ENCODE measurements around the gene PLD6. TPM values are rescaled to one million over a fixed set of nuclear protein-coding genes. Genes with fewer than 3 reads are reported as not detected.

The PLD6 gene
- total and polyA plus RNA-seq, 10 of the 15 experiments (the other 5 are each of a cell fraction or from before 2014, with no cell fraction given) = 4.7 to 21.4 (median 12.0) TPM

DNA sequence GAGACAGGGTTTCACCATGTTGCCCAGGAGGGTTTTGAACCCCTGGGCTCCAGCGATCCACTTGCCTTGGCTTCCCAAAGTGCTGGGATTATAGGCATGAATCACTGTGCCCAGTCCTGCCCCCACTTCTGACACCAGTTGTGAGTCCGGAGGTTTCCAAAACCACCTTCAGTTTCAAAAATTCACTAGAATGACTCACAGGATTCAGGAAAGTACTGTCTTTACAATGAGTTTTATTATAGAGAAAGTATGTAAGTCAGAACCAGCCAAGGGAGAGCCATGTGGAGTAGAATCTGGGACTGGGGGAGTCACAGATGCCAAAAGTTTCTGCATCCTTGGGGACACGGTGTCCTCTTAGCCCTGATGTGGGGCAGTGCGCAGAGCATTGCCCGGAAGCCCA lies 55.1 kb downstream of the PLD6 start:
- Histone ChIP-seq H3K4me3 (no peak overlapping the region), H3K27me3 (replicated peaks in 1 of 2; ENCODE audit: control insufficient read depth in 2 of 2, insufficient read depth in 2 of 2, low read length in 1 of 2) (no peaks in the 10 kb centered on the region), H3K36me3 (ENCODE audit: control insufficient read depth in 2 of 2, insufficient read depth in 2 of 2, low read length in 1 of 2) (peaks cover 8 to 21% of the 10 kb centered on the region in 2 experiments), H3K4me1 (ENCODE audit: control insufficient read depth, insufficient read depth, low read length) (peaks cover 14% of the 10 kb centered on the region), H3K9ac (ENCODE audit: control insufficient read depth, insufficient read depth, low read length) (no peak overlapping the region), H3K27ac (ENCODE audit: control insufficient read depth, insufficient read depth) (peak overlapping the region; percentile 31; the same call in 1 of the 2 replicates), H3K4me2 (ENCODE audit: control insufficient read depth, insufficient read depth) (no peak overlapping the region), H3K9me3 (replicated peaks; ENCODE audit: control insufficient read depth, insufficient read depth, low read length) (no peaks in the 10 kb centered on the region; the same call in 2 of the 3 replicates), H2AFZ (ENCODE audit: control insufficient read depth, low read depth, low read length) (no peak overlapping the region), H3K79me2 (ENCODE audit: control insufficient read depth, insufficient read depth, low read length) (no peaks in the 10 kb centered on the region), H4K20me1 (ENCODE audit: control insufficient read depth, insufficient read depth) (no peaks in the 10 kb centered on the region)
- intact Hi-C loops (cut with micrococcal nuclease; ENCODE audit: unreplicated experiment) = no loop called here
- FAIRE-seq (no peak), DNase-seq (ENCODE audit: low read depth, low spot score) (no peak), ATAC-seq (peak; percentile 35)
- in situ Hi-C loops (cut with MboI) = no loop called here
- POLR2A ChIA-PET = no interaction called here
- SMC1A ChIA-PET (ENCODE audit: uncharacterized antibody, unreplicated experiment) = interaction anchor here (1.0 kb wide), 1 partner anchor 14 kb away, joined by 4 read pairs; no protein-coding TSS in a partner anchor
- no peak for TF ChIP-seq CHD2 (IDR thresholded peaks at IDR 0.05; ENCODE audit: borderline replicate concordance, low read depth, low read length)
- 0 out of 2 replicates have a peak, but pooled peaks have one; percentile 32 for TF ChIP-seq JUNB (IDR thresholded peaks at IDR 0.05)
- TF ChIP-seq RUNX3 (IDR thresholded peaks at IDR 0.05; ENCODE audit: low read length) = peak; percentile 23; the same call in 1 of the 2 replicates
- TF ChIP-seq, protein P1, sequence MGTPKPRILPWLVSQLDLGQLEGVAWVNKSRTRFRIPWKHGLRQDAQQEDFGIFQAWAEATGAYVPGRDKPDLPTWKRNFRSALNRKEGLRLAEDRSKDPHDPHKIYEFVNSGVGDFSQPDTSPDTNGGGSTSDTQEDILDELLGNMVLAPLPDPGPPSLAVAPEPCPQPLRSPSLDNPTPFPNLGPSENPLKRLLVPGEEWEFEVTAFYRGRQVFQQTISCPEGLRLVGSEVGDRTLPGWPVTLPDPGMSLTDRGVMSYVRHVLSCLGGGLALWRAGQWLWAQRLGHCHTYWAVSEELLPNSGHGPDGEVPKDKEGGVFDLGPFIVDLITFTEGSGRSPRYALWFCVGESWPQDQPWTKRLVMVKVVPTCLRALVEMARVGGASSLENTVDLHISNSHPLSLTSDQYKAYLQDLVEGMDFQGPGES (IDR thresholded peaks at IDR 0.05) = no peak
- TF ChIP-seq EED (IDR thresholded peaks at IDR 0.05; ENCODE audit: low read depth) = 0 out of 2 replicates have a peak, but pooled peaks have one; percentile 49
- TF ChIP-seq CEBPB (IDR thresholded peaks at IDR 0.05; ENCODE audit: borderline replicate concordance in 1 of 2, low read depth in 2 of 2, low read length in 2 of 2) = no peak
- no TSS peak for BruUV-seq (replicated peaks)
- CTCF ChIA-PET = interaction anchor here (0.7 kb wide), 1 partner anchor 163 kb away, joined by 3 read pairs; no protein-coding TSS in a partner anchor
- 78% methylated on average over 5 of the region's 5 CpGs for WGBS (ENCODE audit: insufficient coverage, insufficient replicate concordance, low lambda C conversion rate, missing lambda C conversion rate)
- RAD21 ChIA-PET (ENCODE audit: unreplicated experiment) = no interaction called here

Small RNA genes within 50 kb of the gene (small RNA-seq; reads per million reads assigned to genes)
- not detected for gene RNU6-767P

Other genes with a start within 250 kb of the PLD6 start
- 101 and 116 TPM in 2 replicates for gene TNFRSF13B, start 234.2 kb downstream of the PLD6 start, total RNA-seq (2014; rRNA removed)
- gene TNFRSF13B, start 234.2 kb downstream of the PLD6 start, total RNA-seq (2014; rRNA removed; fragmentation: Illumina TruSeq; extraction: Trizol) = 50.4 and 53.0 TPM in 2 replicates
- 160 and 161 TPM in 2 replicates for gene TNFRSF13B, start 234.2 kb downstream of the PLD6 start, total RNA-seq (2021)
- 45.9 and 91.3 TPM in 2 replicates for gene TNFRSF13B, start 234.2 kb downstream of the PLD6 start, polyA plus RNA-seq (2011; rRNA removed)
- 53.0 and 141 TPM in 2 replicates for gene TNFRSF13B, start 234.2 kb downstream of the PLD6 start, polyA plus RNA-seq (2014; fragmentation: Illumina TruSeq; extraction: Trizol)
- gene TNFRSF13B, start 234.2 kb downstream of the PLD6 start, polyA plus RNA-seq (2014; fragmentation: Nextera tagmentation; extraction: Ambion mirVana) = 10 to 100 TPM; 15.5 to 23.1 TPM
- 231 and 255 TPM in 2 replicates for gene TNFRSF13B, start 234.2 kb downstream of the PLD6 start, polyA plus RNA-seq (2014; rRNA removed)
- gene TNFRSF13B, start 234.2 kb downstream of the PLD6 start, polyA plus RNA-seq (2016; fragmentation: Nextera tagmentation; extraction: Ambion mirVana) = 100 to 1,000 TPM; 121 to 139 TPM
- 115 and 131 TPM in 2 replicates for gene MPRIP, start 163.9 kb downstream of the PLD6 start, total RNA-seq (2014; rRNA removed)
- 79.0 and 83.9 TPM in 2 replicates for gene MPRIP, start 163.9 kb downstream of the PLD6 start, total RNA-seq (2014; rRNA removed; fragmentation: Illumina TruSeq; extraction: Trizol)
- gene MPRIP, start 163.9 kb downstream of the PLD6 start, total RNA-seq (2021) = 159 and 168 TPM in 2 replicates
- 51.1 and 70.6 TPM in 2 replicates for gene MPRIP, start 163.9 kb downstream of the PLD6 start, polyA plus RNA-seq (2011; rRNA removed)
- 35.1 and 72.7 TPM in 2 replicates for gene MPRIP, start 163.9 kb downstream of the PLD6 start, polyA plus RNA-seq (2014; fragmentation: Illumina TruSeq; extraction: Trizol)
- gene MPRIP, start 163.9 kb downstream of the PLD6 start, polyA plus RNA-seq (2014; fragmentation: Nextera tagmentation; extraction: Ambion mirVana) = 10 to 100 TPM; 24.3 to 44.6 TPM
- gene MPRIP, start 163.9 kb downstream of the PLD6 start, polyA plus RNA-seq (2014; rRNA removed) = 89.3 and 97.0 TPM in 2 replicates
- 10 to 100 TPM; 16.5 to 18.5 TPM for gene MPRIP, start 163.9 kb downstream of the PLD6 start, polyA plus RNA-seq (2016; fragmentation: Nextera tagmentation; extraction: Ambion mirVana)
- 15.8 and 16.1 TPM in 2 replicates for gene FLCN, start 30.8 kb upstream of the PLD6 start, total RNA-seq (2014; rRNA removed)
- gene FLCN, start 30.8 kb upstream of the PLD6 start, total RNA-seq (2014; rRNA removed; fragmentation: Illumina TruSeq; extraction: Trizol) = 9.7 and 11.2 TPM in 2 replicates
- gene FLCN, start 30.8 kb upstream of the PLD6 start, total RNA-seq (2021) = 24.7 and 25.9 TPM in 2 replicates
- gene FLCN, start 30.8 kb upstream of the PLD6 start, polyA plus RNA-seq (2011; rRNA removed) = 11.3 and 15.8 TPM in 2 replicates
- gene FLCN, start 30.8 kb upstream of the PLD6 start, polyA plus RNA-seq (2014; fragmentation: Illumina TruSeq; extraction: Trizol) = 4.9 and 9.2 TPM in 2 replicates
- 1 to 10 TPM; 1.1 to 1.7 TPM for gene FLCN, start 30.8 kb upstream of the PLD6 start, polyA plus RNA-seq (2014; fragmentation: Nextera tagmentation; extraction: Ambion mirVana)
- 15.5 and 17.5 TPM in 2 replicates for gene FLCN, start 30.8 kb upstream of the PLD6 start, polyA plus RNA-seq (2014; rRNA removed)
- 1 to 10 TPM; 8.8 to 9.7 TPM for gene FLCN, start 30.8 kb upstream of the PLD6 start, polyA plus RNA-seq (2016; fragmentation: Nextera tagmentation; extraction: Ambion mirVana)
- 111 and 128 TPM in 2 replicates for gene COPS3, start 74.9 kb upstream of the PLD6 start, total RNA-seq (2014; rRNA removed)
- 119 and 128 TPM in 2 replicates for gene COPS3, start 74.9 kb upstream of the PLD6 start, total RNA-seq (2014; rRNA removed; fragmentation: Illumina TruSeq; extraction: Trizol)
- gene COPS3, start 74.9 kb upstream of the PLD6 start, total RNA-seq (2021) = 92.4 and 102 TPM in 2 replicates
- 121 and 138 TPM in 2 replicates for gene COPS3, start 74.9 kb upstream of the PLD6 start, polyA plus RNA-seq (2011; rRNA removed)
- gene COPS3, start 74.9 kb upstream of the PLD6 start, polyA plus RNA-seq (2014; fragmentation: Illumina TruSeq; extraction: Trizol) = 138 and 156 TPM in 2 replicates
- gene COPS3, start 74.9 kb upstream of the PLD6 start, polyA plus RNA-seq (2014; fragmentation: Nextera tagmentation; extraction: Ambion mirVana) = 100 to 1,000 TPM; 182 TPM
- 81.7 and 99.7 TPM in 2 replicates for gene COPS3, start 74.9 kb upstream of the PLD6 start, polyA plus RNA-seq (2014; rRNA removed)
- gene COPS3, start 74.9 kb upstream of the PLD6 start, polyA plus RNA-seq (2016; fragmentation: Nextera tagmentation; extraction: Ambion mirVana) = 100 to 1,000 TPM; 176 to 187 TPM
- gene NT5M, start 97.0 kb upstream of the PLD6 start, total RNA-seq (2014; rRNA removed) = 14.1 and 17.3 TPM in 2 replicates
- 3.0 TPM in 2 replicates for gene NT5M, start 97.0 kb upstream of the PLD6 start, total RNA-seq (2014; rRNA removed; fragmentation: Illumina TruSeq; extraction: Trizol)
- 8.2 and 8.4 TPM in 2 replicates for gene NT5M, start 97.0 kb upstream of the PLD6 start, total RNA-seq (2021)
- gene NT5M, start 97.0 kb upstream of the PLD6 start, polyA plus RNA-seq (2011; rRNA removed) = 1.7 and 2.3 TPM in 2 replicates
- gene NT5M, start 97.0 kb upstream of the PLD6 start, polyA plus RNA-seq (2014; fragmentation: Illumina TruSeq; extraction: Trizol) = 1.3 and 2.9 TPM in 2 replicates
- 1 to 10 TPM in 1 of 2 experiments, under 1 TPM in 1; 0.18 to 1.5 TPM for gene NT5M, start 97.0 kb upstream of the PLD6 start, polyA plus RNA-seq (2014; fragmentation: Nextera tagmentation; extraction: Ambion mirVana)
- gene NT5M, start 97.0 kb upstream of the PLD6 start, polyA plus RNA-seq (2014; rRNA removed) = 10.0 and 11.0 TPM in 2 replicates
- gene NT5M, start 97.0 kb upstream of the PLD6 start, polyA plus RNA-seq (2016; fragmentation: Nextera tagmentation; extraction: Ambion mirVana) = 1 to 10 TPM in 1 of 2 experiments, under 1 TPM in 1; 0.59 to 5.1 TPM

All from GM12878 (cell line).